Liver (tissue), 9 donors: ENCODE results near the gene STAT5B. TPM values are rescaled to one million over a fixed set of nuclear protein-coding genes. Genes with fewer than 3 reads are reported as not detected.
A peak's percentile ranks its signal among the peaks of the same experiment; 100 is the strongest.
"Not testable (repeated sequence)": the region's sequence is repeated elsewhere in the genome, so short reads cannot be mapped to it uniquely, and the experiment has no call there.

Experiments
- DNase-seq: peaks from one replicate; pipeline ENCODE4 v3.0.0-alpha.2; 2017; ENCODE audit warnings: low spot score
- H3K27ac ChIP-seq, 2 donors: one replicate each; pipeline ENCODE4 v1.7.0; 2013; ENCODE audit warnings: inconsistent platforms in 2 of 2, low read length in 2 of 2, control low read depth in 1 of 2, low read depth in 1 of 2, mild to moderate bottlenecking in 1 of 2
- H3K27me3 ChIP-seq, 4 donors: one replicate each; pipeline versions ENCODE4 v1.6.1 to v1.7.0; 2013; ENCODE audit warnings: low read length in 3 of 4, inconsistent platforms in 1 of 4, mild to moderate bottlenecking in 1 of 4, moderate library complexity in 1 of 4; ENCODE audit not compliant: control insufficient read depth in 4 of 4, insufficient read depth in 4 of 4
- H3K36me3 ChIP-seq, 4 donors: one replicate each; pipeline versions ENCODE4 v1.6.1 to v1.7.0; 2013; ENCODE audit warnings: low read length in 3 of 4, mild to moderate bottlenecking in 3 of 4, low read depth in 1 of 4, moderate library complexity in 1 of 4; ENCODE audit not compliant: control insufficient read depth in 4 of 4, insufficient read depth in 3 of 4
- H3K4me1 ChIP-seq, 4 donors: one replicate each; pipeline versions ENCODE4 v1.6.1 to v1.7.0; 2013; ENCODE audit warnings: low read length in 3 of 4, mild to moderate bottlenecking in 3 of 4, moderate library complexity in 1 of 4; ENCODE audit not compliant: control insufficient read depth in 4 of 4, insufficient read depth in 4 of 4
- H3K4me3 ChIP-seq, 3 donors: one replicate each; pipeline versions ENCODE4 v1.6.1 to v1.7.0; 2013; ENCODE audit warnings: low read length in 3 of 3, control low read depth in 1 of 3, low read depth in 1 of 3, mild to moderate bottlenecking in 1 of 3
- H3K9ac ChIP-seq, 2 donors: one replicate each; pipeline ENCODE4 v1.7.0; 2013; ENCODE audit warnings: low read length in 2 of 2, mild to moderate bottlenecking in 2 of 2, moderate library complexity in 2 of 2, control low read depth in 1 of 2, low read depth in 1 of 2
- H3K9me3 ChIP-seq, 4 donors: one replicate each; pipeline versions ENCODE4 v1.6.1 to v1.7.0; 2013; ENCODE audit warnings: low read length in 3 of 4; ENCODE audit not compliant: control insufficient read depth in 4 of 4
- CTCF ChIP-seq: fragments of 150-350 bp; IDR thresholded peaks from 2 replicates; pipeline ENCODE4 v1.5.1; 2017; ENCODE audit warnings: improper control_type of control experiment, low read depth, low read length; ENCODE audit not compliant: missing input control
- EGR1 ChIP-seq, 2 donors: IDR thresholded peaks; 2 replicates each; pipeline ENCODE4 v1.6.1; 2016 to 2018; ENCODE audit warnings: antibody characterized with exemption in 2 of 2, low read depth in 2 of 2
- FOXA1 ChIP-seq: IDR thresholded peaks from 2 replicates; pipeline ENCODE4 v1.6.1; 2016; ENCODE audit warnings: antibody characterized with exemption
- FOXA2 ChIP-seq: IDR thresholded peaks from 2 replicates; pipeline ENCODE4 v1.6.1; 2016; ENCODE audit warnings: antibody characterized with exemption
- HNF4A ChIP-seq, 2 donors: conservative IDR thresholded peaks; 2 replicates each; pipeline ENCODE4 v1.6.1; 2016; ENCODE audit warnings: antibody characterized with exemption in 2 of 2, mild to moderate bottlenecking in 2 of 2
- HNF4G ChIP-seq: IDR thresholded peaks from 2 replicates; pipeline ENCODE4 v1.6.1; 2016; ENCODE audit warnings: antibody characterized with exemption
- JUND ChIP-seq, 2 donors: IDR thresholded peaks; 2 replicates each; pipeline ENCODE4 v1.6.1; 2016; ENCODE audit warnings: antibody characterized with exemption in 2 of 2
- MAX ChIP-seq: IDR thresholded peaks from 2 replicates; pipeline ENCODE4 v1.6.1; 2016; ENCODE audit warnings: antibody characterized with exemption
- NR2F2 ChIP-seq: IDR thresholded peaks from 2 replicates; pipeline ENCODE4 v1.6.1; 2016; ENCODE audit warnings: antibody characterized with exemption
- SP1 ChIP-seq: IDR thresholded peaks from 2 replicates; pipeline ENCODE4 v1.6.1; 2018; ENCODE audit warnings: antibody characterized with exemption, mild to moderate bottlenecking
- TAF1 ChIP-seq: conservative IDR thresholded peaks from 2 replicates; pipeline ENCODE4 v1.6.1; 2016; ENCODE audit warnings: antibody characterized with exemption, mild to moderate bottlenecking
- ZBTB33 ChIP-seq: IDR thresholded peaks from 2 replicates; pipeline ENCODE4 v1.6.1; 2016; ENCODE audit warnings: antibody characterized with exemption
- WGBS: extraction: QIAGEN DNeasy Blood & Tissue Kit; methylation state at CpG from one replicate; pipeline ENCODE4 v1.1.7; 2013; 5-methylcytosine and 5-hydroxymethylcytosine counted together
- polyA plus RNA-seq, 2 donors: library from polyadenylated mRNA; stranded (reverse) in 1 of 2; unstranded in 1 of 2; fragments of 200-250 nt in 1 of 2; fragments of >200 nt in 1 of 2; fragmentation: Nextera tagmentation in 1 of 2; extraction: Ambion mirVana in 1 of 2; gene quantifications; one replicate each; pipeline versions ENCODE4 v1.2.1 to v1.2.3, GENCODE V29; 2013 to 2015
- total RNA-seq, 2 donors: library from RNA; depleted of rRNA; stranded (reverse); fragments of >200 nt; gene quantifications; one replicate each; pipeline ENCODE4 v1.2.3, GENCODE V29; 2014
- donor health status: healthy.
- donor health status: healthy.
- donor health status: healthy.
- donor health status: healthy.
- donor health status: healthy.

Gene STAT5B
- total and polyA plus RNA-seq, 4 donors, result 6.7 to 33.9 (median 21.6) TPM

DNA sequence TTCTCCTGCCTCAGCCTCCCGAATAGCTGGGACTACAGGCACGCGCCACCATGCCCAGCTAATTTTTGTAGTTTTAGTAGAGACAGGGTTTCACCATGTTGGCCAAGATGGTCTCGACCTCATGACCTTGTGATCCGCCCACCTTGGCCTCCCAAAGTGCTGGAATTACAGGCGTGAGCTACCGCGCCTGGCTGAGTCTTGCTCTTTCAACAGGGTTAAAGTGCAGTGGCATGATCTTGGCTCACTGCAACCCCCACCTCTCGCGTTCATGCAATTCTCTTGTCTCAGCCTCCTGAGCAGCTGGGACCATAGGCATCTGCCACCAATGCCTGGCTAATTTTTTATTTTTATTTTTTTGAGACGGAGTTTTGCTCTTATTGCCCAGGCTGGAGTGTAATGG, 31.0 kb downstream of the STAT5B start:
- TF ChIP-seq HNF4A (conservative IDR thresholded peaks at IDR 0.05), result peak; percentile 59 to 60
- H3K9me3 ChIP-seq, H3K27ac ChIP-seq, DNase-seq, H3K36me3 ChIP-seq, H3K4me3 ChIP-seq, H3K27me3 ChIP-seq, H3K9ac ChIP-seq: not testable (repeated sequence)
- peaks cover 10 to 37% (median 14%) of the 10 kb centered on the region in 4 donors for H3K4me1 ChIP-seq
- WGBS, result 60% methylated on average over 11 of the region's 11 CpGs

- 97% methylated on average over 3 of the region's 3 CpGs for WGBS
- H3K27me3 ChIP-seq, H3K27ac ChIP-seq, H3K9me3 ChIP-seq, H3K9ac ChIP-seq, H3K36me3 ChIP-seq, DNase-seq, H3K4me3 ChIP-seq: not testable (repeated sequence)
- peaks cover 8 to 39% (median 12%) of the 10 kb centered on the region in 4 donors for H3K4me1 ChIP-seq
Measured at GRCh38 chr17:42244116-42244515, 32.1 kb downstream of the STAT5B start.

GRCh38 chr17:42243493-42243982, 32.7 kb downstream of the STAT5B start:
- no peak for DNase-seq
- Histone ChIP-seq H3K27me3 (no peaks in the 10 kb centered on the region), H3K27ac (no peak overlapping the region), H3K9me3 (no peaks in the 10 kb centered on the region), H3K36me3 (no peaks in the 10 kb centered on the region), H3K4me1 (peaks cover 7 to 39% (median 12%) of the 10 kb centered on the region in 4 donors), H3K9ac (no peak overlapping the region), H3K4me3 (no peak overlapping the region)
- TF ChIP-seq FOXA1 (no peak), TAF1 (no peak), MAX (no peak), CTCF (no peak), EGR1 (IDR thresholded peaks at IDR 0.05; ENCODE audit: low read depth in 2 of 2) (no peak), FOXA2 (no peak), JUND (IDR thresholded peaks at IDR 0.05) (no peak), NR2F2 (no peak), ZBTB33 (no peak), HNF4G (no peak), SP1 (no peak)
- WGBS, result 77% methylated on average over 5 of the region's 5 CpGs
